HG02763 (cell line): ENCODE results near the gene XPR1.
A peak's percentile ranks its signal among the peaks of the same experiment; 100 is the strongest.

Experiments
- ATAC-seq: cut with Tn5 transposase; IDR thresholded peaks from one replicate; pipeline ENCODE4 v1.9.1; 2021; ENCODE audit warnings: mild to moderate bottlenecking, moderate library complexity; ENCODE audit not compliant: unreplicated experiment

The XPR1 gene

DNA sequence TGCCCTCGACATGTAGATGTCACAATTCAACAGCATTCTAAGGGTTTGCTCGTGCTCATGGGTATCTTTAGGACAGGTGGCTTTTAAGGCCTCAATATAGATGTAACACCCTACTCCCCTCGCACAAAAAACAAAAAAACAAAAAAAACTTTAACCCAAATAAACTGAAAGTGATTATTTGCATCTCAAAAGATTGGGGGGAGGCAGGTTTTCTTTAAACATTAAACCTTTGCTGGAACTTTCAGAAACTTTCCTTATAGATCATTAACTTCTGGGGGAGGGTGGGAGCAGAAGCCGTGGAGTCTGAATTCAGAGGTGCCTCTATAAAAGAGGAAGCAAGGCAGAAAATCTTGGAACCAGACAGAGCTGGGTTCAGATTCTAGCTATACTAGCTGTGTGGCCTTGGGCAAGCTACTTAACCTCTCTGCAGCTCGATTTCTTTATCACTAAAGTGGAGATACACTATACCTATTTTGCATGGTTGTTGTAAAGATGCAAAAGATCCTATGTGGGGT, 277.7 kb downstream of the XPR1 start:
- ATAC-seq, result peak; percentile 46

DNA sequence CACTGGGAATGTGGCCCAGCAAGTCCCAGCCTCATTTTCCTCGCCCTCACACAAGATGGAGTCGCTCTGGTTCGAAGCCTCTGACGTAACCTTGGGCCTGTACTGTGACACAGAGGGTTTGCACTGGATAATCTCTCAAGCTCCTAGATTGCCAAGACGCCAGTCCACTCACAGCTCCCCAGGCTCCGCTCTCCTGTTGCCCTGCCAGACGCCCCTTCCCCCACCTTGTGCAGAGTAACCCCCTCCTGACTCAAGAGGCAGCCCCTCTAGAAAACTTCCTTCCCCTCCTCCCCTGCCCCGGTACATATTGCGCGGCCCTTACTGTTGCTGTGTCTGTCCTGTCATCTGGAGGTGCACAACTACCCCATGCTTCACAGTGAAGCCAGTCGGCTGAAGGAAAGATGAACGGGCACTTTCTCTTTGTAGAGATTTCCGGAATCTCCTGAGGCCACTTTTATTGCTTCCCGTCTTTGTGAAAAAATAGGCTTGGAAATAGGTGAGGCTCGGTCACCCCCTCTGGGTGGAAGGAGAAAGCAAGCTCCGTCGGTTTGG, 279.9 kb downstream of the XPR1 start:
- no peak for ATAC-seq

DNA sequence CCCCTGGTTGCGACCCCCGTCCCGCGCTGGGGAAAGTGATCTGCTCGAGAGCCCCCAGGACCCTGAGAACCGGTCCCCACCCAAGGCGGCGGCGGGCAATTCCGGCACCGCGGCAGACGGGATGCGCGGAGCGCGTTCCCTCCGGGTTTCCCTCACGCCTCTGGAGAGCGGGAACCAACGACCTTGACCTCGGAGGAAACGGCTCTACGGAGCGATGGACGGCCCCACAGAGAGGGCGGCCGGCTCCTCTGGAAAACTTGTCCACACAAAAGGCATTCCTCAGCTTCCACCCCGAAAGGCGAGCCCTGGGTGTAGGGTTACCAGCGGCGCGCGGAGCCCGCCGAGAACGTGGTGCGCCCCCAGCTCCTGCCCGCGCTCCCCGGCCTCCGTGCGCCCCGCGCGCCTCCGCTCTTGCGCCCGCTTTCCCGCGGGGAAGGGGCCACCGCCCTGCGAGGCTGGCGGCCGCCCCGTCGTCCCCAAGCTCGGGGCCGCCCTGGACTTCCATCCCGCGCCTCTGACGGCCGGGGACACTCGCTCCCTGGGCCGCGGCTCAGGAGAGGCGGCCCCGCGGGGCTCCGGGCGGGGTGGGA, 280.5 kb downstream of the XPR1 start:
- no peak for ATAC-seq

DNA sequence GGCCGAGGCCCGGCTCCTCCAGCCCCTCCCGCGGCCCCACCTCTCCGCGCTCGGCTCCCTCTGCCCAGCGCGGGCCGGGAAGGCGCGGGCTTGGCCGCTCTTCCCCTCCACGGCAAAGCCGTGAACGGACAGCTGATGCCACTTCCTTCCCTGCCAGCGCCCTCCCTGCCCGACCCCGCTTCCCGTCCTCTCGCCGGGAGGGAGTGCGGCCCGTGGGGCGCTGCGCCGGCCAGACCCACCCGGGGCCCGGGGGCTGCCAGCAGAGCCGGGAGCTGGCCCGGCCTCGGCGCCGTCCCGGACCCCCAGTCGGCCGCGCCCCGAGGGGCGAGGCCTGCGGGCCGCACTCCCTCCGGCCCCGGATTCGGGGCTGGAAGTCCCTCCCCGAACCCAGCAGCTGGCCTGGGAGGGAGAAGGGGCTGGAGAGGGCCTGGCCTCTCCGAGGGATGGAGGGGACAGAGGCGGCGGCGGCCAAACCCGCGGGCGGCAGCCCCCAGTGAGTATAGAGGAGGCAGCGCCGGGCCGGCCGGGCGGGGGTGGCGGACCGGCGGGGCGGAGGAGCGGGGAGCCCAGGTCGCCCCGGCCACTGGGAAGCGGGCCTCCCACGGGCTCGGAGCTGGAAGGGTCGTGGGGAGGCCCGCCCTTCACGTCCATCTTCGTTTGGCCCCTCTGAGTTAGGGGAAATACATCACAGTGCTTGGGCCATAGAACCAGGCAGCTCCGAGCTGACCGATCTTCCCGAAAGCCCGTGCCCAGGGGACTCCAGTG, 281.2 kb downstream of the XPR1 start, which contains the start of gene KIAA1614:
Gene KIAA1614, plus strand, starts transcription at position 97 of the 765 bp plus-strand sequence. Its CDS starts 347 bp downstream, at position 444.
- no peak for ATAC-seq

DNA sequence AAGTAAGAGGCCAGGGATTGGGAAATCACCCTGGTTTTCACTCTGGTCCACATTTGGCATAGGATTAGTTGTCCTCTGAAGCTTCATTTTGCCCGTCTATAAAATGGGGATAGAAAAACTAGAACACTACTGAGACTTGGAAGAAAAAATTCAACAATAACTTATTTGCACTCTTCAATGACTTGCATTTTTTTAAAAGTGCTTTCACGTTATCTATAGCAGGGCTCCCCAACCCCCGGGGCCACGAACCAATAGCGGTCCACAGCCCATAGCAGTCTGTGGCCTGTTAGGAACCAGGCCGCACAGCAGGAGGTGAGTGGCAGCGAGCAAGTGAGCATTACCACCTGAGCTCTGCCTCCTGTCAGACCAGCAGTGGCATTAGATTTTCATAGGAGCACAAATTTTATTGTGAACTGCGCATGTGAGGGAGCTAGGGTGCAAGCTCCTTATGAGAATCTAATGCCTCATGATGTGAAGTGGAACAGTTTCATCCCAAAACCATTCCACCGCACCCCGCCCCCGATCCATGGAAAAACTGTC, 283.7 kb downstream of the XPR1 start:
- no peak for ATAC-seq

DNA sequence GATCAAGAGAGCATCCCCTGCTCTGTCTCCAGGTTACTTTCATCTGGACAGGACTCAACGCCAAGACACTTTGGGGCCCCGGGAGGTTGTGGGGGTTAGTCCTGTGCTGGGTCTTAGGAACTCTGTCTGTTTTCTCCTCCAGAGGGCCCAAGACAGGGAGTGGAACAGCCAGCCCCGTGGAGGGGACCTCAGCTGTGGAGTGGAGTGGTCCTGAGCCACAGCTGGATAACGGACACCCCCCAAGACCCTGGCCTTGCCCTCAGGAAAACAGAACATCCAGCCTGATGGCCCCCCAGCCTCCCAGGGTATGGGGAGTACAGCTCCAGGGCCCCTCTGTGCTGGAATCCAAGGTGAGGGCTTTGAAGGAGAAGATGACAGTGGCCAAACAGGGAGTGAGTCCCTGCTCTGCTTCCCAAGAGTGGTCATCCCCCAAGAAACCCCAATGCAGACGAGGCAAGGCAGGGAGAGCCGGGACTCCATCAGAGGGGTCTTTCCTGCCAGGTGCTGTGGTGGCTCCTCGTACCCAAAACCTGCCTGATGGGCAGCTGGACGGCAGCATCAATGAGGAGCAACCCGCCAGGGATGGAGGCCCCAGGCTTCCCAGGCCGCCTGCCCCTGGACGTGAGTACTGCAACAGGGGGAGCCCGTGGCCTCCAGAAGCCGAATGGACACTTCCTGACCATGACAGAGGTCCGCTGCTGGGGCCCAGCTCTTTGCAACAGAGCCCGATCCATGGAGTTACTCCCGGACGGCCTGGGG, 284.4 kb downstream of the XPR1 start:
- ATAC-seq, result no peak

DNA sequence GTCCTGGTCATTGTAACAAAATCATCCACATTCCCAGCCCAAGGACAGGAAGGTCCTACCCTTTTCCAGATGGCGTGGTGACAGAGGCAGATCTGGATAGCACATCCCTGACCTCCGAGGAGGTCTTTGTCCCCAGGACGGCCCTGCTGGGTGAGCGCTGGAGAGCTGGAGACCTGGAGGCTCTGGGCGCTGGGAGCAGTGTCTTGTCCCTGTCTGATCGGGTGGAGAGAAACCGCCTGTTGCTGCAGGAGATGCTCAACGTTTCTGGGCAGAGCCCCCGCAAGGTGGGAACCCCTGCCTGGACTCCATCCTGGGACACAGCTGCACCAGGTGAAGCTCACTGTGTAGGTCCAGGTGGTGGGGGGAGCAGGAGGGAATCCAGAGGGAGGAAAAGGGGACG, 284.9 kb downstream of the XPR1 start:
- ATAC-seq, result no peak

DNA sequence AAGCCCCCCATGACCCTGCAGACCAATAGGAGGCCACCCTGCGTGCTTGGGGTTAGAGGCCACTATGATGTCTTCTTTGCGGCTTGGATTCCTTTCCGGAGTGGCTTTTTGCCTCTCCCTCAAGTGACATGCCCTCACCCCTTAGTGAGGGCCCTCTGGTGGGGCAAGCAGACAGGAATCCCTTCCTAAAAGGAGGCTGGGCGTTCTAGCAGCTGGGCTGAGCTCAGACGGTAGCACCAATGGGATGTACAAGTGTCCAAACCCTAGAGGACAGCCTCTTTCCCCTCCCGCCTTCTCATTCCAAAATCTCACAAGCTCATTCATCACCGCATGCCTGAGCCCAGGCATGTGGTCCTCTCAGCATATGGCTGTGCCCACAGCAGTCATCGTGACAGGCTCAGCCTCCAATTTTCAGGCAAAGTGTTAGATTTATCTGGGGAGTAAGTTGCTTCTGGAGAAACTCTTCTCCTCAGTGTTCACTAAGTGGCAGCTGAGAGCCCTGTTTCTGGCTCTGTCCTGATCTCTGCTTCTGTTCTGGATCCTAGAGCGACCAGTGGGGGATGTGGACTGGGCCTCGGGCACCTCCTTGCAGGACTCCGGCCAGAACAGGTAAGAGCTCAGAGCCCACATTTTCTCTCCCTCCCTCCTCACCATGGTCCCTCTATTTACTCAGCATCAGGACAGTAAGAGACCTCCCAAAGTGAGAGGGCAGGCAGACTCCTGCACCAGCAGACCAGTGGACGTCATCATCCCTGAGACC, 285.7 kb downstream of the XPR1 start:
- no peak for ATAC-seq

DNA sequence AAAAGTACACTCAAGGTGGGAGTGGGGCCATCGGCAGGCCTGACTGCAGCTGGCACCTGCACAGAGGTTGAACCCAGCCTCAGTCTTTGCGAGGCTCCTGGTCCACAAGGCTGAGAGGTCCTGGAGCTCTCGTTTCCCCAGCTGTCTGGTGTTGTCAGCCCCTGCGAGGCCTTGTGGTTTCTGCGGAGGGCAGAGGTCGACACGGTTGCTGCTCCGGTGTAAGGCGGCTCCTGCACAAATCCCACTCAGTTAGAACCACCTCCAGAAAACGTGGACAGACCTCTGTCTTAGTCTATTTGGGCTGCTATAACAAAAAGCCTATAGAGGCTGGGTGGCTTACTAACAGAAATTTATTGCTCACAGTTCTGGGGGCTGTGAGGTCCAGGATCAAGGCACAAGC, 286.7 kb downstream of the XPR1 start:
- no peak for ATAC-seq

DNA sequence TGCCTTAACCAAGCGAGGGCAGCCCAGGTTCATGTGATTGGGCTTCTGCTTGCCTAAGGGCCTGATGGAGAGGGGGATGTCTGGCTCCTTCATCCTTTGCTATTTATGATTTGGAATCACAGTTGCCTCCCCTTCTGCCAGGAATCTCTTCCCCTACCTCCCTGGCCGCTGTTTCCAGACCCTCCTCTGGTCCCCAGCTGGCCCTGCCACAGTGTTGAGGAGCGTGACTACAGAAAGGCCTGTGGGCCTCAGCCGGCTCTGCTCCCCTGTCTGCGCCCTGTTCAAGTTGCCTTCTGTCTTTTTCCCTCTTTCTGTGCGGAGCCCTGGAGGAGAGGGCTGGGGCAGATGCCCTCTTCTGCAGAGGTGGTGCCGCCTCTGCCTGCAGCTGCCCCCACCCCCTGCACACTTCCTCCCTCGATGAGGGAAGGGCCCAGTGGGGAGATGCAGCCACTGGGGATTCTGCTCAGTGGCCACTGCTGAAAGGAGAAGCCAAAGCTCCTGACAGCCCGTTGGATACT, 287.4 kb downstream of the XPR1 start:
- ATAC-seq, result no peak

DNA sequence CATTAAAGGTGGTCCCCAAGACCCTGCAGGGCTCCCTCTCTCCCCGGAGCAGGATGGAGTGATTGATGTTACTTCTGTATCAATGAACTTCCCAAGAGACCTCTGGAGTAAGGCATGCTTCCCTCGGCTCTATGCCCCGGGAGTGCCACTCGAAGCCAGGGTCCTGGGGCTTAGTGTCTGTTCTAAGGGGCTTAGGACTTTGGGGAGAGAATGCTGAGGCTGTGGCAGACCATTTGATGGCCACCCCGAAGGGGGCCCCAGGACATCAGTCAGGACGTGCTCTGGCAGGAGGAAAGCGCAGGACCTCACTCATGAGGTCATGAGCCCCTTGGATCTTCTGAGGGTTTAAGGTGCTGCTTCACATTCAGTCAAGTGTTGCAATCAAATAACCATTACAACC, 288.4 kb downstream of the XPR1 start:
- no peak for ATAC-seq

DNA sequence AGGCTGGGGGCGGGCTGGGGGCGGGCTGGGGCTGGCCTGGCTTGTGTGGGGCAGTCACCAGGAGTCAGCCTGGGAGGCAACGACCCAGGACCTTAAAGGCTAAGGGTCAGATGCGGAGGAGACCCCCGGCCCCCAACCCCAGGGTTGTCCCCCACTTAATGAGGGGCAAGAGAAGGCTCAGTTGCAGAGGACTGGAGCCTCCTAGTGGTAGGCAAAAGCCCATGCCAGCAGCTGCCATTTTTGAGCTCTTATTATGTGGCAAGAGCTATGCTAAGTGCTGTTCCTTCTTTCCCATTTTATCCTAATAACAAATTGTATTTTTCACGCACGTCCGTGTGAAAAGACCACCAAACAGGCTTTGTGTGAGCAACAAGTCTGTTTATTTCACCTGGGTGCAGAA, 288.9 kb downstream of the XPR1 start:
- no peak for ATAC-seq

DNA sequence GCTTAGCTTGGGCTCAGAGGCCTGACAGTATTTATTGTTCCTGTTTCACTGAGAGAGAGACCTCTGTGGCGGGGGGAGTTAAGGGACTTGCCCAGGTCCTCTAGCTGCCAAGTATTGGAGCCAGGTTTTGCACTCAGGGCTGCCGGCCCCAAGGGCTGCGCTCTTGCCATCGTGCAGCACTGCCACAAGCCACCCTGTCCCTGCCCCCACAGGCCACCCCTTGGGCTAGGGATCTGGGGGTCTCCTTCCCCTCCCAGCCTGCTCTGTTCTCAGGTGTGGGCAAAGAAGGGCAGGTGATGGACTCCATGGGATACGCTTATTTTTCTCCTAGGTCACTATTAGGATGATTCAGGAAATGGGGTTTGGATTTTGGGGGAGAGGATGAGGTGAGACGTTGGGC, 289.6 kb downstream of the XPR1 start:
- no peak for ATAC-seq

DNA sequence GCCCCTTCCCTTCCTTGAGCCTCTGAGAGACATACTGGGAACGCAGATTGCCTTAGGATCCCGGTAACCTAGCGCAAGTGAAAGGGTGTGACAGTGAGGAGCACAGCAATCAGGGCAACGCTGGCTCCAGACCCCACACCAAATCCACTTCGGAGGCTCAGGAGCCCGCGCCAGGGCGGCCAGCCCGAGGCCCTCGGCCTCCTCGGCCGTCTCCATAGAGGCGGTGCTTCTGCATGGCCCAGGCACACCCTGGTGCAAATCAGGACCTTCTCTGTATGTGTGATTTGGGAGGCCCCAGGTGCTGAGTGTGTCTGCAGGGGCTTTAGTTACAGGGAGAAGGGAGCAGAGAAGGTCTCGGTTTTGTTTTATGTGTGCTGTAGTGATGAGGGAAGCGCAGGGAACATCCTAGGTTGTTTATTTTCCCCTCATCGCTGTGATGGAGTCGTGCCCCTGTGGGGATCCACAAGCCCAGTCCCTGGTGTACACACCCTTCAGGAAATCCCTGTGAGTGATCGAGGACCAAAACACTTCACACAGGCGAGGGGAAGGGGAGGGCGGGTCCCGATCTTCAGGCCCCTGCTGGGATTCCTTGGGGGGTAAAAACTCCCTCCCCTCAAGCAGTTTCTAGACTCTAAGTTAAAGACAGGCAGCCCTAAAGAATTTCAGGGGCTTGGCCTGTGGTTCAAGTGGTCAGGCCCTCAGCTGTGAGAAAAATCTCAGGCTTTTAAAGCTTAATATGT, 290.2 kb downstream of the XPR1 start:
- ATAC-seq, result no peak

DNA sequence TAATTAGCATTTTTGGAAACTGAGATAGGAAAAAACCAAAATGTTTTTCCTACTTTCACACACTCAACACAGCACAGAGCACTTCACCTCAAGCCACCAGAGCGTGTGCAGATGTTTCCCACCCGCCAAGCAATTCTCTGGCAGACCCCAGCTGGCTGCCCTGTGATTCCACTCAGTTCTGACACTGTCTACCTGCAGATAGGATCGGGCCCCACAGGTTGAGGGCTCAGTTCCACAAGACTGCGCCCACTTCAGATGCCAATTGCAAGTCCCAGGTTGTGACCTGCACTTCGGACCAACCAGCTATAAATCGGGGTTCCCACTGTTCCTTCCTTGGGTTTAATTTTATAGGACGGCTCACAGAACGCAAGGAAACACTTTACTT, 290.8 kb downstream of the XPR1 start:
- ATAC-seq, result no peak

DNA sequence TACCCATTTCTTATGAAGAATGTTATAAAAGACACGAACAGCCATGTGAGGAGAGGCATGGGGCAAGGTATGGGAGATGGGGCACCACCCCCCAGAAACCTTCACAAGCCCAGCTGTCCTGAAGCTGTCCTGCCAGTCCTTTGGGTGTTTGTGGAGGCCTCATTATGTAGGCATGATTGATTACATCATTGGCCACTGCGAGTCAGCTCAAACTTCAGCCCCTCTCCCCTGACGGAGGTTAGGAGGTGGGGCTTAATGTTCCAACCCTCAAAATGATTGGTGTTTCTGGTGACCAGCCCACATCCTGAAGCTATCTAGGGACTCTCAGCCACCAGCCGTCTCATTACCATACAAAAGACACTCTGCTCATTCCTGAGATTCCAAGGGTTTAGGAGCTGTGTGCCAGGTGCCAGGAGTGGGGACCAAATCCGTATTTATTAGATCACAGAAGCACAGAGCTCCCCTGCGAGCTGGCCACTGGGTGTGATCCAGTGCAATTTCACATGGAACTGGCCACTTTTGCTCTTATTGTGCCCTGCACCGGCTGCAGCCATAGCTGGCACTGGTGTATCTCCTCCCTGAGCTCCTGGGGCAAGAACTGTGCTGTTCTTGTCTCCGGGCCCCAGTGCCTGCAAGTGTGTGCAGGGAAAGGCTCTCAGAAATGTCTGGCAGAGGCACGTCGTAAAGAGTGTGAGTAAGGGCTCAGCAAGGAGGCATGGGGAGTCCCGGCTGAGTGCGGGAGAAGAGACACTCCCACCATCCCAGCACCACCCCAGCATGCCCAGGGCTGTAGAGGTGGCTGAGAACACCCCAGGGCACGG, 291.4 kb downstream of the XPR1 start:
- no peak for ATAC-seq

DNA sequence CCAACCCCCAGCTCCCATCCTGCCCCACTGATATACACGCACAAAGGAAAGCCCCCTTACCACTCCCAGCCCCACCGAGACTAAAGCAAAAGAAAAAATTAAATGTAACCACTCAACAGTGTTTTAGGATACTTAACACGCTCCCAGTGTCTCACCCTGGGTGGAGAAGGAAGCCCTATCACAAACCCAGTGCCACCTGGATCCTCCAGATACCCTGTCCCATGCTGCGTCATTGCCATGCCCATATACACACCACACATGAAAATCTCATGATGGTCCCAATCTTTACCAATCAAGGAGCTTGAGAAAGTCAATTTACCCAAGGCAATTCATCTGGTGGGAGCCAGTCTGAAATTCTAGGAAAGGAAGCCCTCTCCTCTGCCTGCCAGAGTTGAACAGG, 292.1 kb downstream of the XPR1 start:
- ATAC-seq, result no peak

DNA sequence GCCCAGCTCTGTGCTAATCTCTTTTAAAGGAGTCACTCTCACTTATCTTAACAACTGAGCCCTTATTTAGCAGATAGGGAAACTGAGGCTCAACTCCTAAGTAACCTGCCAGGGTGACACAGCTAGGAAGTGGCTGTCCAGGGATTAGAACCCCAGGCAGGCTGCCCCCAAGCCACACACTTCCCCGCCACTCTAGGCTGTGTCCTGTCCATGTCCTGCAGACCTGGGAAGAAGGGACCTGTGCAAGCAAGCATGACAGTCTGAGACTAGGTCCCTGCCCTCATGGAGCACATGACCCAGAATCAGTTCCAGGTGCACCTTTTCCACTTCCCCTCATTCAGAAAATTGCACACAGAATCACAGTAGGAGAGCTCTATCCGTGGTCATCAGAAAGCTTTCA, 293.1 kb downstream of the XPR1 start:
- ATAC-seq, result no peak
